Stomach smooth muscle (tissue), 2 donors: ENCODE data around the gene RMI2.

Source experiments
- H3K27ac ChIP-seq: one replicate; pipeline ENCODE4 v1.7.0; 2013; ENCODE audit warnings: mild to moderate bottlenecking, low read length, inconsistent platforms
- H3K27me3 ChIP-seq, 2 donors: one replicate each; pipeline ENCODE4 v1.7.0; 2013; ENCODE audit warnings: low read length in 2 of 2; ENCODE audit not compliant: insufficient read depth in 2 of 2, control insufficient read depth in 1 of 2
- H3K36me3 ChIP-seq, 2 donors: one replicate each; pipeline ENCODE4 v1.7.0; 2013; ENCODE audit warnings: low read length in 2 of 2; ENCODE audit not compliant: control insufficient read depth in 2 of 2, insufficient read depth in 2 of 2
- H3K4me1 ChIP-seq: one replicate; pipeline ENCODE4 v1.7.0; 2013; ENCODE audit warnings: low read length; ENCODE audit not compliant: control insufficient read depth, insufficient read depth
- H3K4me3 ChIP-seq, 2 donors: one replicate each; pipeline ENCODE4 v1.7.0; 2013; ENCODE audit warnings: low read length in 2 of 2
- H3K9ac ChIP-seq, 2 donors: one replicate each; pipeline ENCODE4 v1.7.0; 2013; ENCODE audit warnings: low read length in 2 of 2, mild to moderate bottlenecking in 1 of 2
- H3K9me3 ChIP-seq, 2 donors: one replicate each; pipeline ENCODE4 v1.7.0; 2013; ENCODE audit warnings: low read length in 2 of 2; ENCODE audit not compliant: control insufficient read depth in 2 of 2
- donor health status: healthy.
- donor health status: Pancreatic carcinoma.

Gene RMI2

GRCh38 chr16:11395949-11396240, 50.6 kb downstream of the RMI2 start:
- no peaks in the 10 kb centered on the region for H3K9me3 ChIP-seq
- no peak overlapping the region for H3K27ac ChIP-seq
- H3K4me1 ChIP-seq, result peaks cover 5% of the 10 kb centered on the region
- H3K27me3 ChIP-seq, result peaks cover 2 to 6% of the 10 kb centered on the region in 2 donors
- H3K9ac ChIP-seq, result no peak overlapping the region
- no peak overlapping the region for H3K4me3 ChIP-seq
- H3K36me3 ChIP-seq, result no peaks in the 10 kb centered on the region

DNA sequence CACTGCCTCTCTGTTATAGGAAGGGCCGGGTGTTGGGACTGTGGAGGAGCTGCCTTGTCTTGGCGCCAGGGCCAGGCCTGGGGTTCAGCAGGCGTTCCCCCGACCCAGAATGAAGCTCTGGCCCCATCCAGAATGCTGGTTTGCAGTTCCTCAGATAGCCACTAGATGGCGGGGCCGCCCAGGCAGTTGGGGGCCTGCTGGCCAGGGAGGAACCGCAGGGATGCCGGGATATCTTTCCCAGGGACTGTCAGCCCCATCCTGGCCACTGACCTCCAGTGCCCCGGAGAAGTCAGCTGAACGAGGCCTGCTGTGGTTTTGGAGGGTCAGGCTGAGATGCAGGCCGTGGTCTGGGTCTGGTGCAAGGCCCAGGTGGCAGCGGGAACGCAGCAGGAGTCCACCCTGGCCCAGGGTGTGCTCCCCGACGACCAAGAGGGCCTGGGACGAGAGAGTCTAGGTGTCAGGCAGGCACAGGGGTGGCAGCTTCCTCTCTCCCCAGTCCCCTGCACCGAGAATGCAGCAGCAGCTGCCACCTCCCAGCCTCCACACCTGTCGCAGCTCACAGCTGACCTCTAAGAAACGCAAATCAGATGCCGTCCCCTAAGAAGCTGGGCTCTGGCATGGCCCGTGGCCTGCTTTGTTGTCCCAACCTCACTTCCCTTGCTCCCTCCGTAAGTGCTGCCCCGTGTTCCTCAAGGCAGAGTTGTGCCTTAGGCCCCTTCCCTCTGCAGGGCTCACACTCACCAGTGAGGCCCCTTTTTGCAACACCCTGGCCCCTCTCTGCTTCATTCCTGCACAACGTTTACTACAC, 51.2 kb downstream of the RMI2 start:
- Histone ChIP-seq H3K36me3 (no peaks in the 10 kb centered on the region), H3K27ac (no peak overlapping the region), H3K27me3 (peaks cover 2 to 6% of the 10 kb centered on the region in 2 donors), H3K4me1 (peaks cover 5% of the 10 kb centered on the region), H3K9me3 (no peaks in the 10 kb centered on the region), H3K4me3 (no peak overlapping the region), H3K9ac (peak overlapping the region in 1 of 2 donors; percentile 21)

DNA sequence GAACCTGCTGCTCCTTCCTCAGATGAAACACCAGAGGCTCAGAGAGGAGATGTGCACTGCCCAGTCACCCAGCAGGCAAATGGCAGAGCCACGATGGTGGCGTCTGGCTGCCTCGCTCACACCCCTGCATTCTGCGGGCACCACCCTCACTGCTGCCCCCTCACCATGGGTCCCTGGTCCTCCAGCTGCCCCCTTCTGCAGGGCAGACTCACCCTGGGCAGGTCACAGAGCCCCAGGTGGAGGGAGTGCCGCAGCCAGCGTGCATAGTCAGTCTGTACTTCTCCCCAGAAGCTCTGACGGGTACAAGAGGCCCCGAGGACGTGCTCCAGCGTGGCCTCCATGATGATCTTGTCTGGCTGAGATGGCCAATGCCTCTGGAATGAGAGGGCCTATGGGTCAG, 52.9 kb downstream of the RMI2 start:
- Histone ChIP-seq H3K4me3 (no peak overlapping the region), H3K9me3 (no peaks in the 10 kb centered on the region), H3K27ac (no peak overlapping the region), H3K9ac (no peak overlapping the region), H3K36me3 (no peaks in the 10 kb centered on the region), H3K4me1 (peaks cover 5% of the 10 kb centered on the region), H3K27me3 (peaks cover 2 to 6% of the 10 kb centered on the region in 2 donors)

DNA sequence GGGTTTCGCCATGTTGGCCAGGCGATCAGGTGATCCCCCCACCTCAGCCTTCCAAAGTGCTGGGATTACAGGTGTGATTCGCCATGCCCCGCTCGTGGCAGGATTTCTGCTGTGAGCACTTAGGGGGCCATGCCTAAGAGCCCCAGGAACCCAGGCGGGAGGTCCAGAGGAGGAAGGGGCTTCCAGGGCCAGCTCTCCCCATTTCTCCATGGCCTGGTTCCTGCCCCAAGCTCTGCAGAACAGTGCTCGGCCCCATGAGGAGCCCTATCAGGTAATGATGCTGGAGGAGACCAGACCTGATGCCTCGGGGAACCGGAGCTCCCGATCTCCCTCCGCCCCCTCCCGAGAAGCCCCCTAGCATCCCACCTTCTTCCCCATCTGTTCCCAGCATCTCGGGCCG, 53.6 kb downstream of the RMI2 start:
- Histone ChIP-seq H3K27ac (no peak overlapping the region), H3K36me3 (no peaks in the 10 kb centered on the region), H3K4me1 (peaks cover 5% of the 10 kb centered on the region), H3K27me3 (peaks cover 2 to 6% of the 10 kb centered on the region in 2 donors), H3K9me3 (no peaks in the 10 kb centered on the region), H3K4me3 (no peak overlapping the region), H3K9ac (no peak overlapping the region)

DNA sequence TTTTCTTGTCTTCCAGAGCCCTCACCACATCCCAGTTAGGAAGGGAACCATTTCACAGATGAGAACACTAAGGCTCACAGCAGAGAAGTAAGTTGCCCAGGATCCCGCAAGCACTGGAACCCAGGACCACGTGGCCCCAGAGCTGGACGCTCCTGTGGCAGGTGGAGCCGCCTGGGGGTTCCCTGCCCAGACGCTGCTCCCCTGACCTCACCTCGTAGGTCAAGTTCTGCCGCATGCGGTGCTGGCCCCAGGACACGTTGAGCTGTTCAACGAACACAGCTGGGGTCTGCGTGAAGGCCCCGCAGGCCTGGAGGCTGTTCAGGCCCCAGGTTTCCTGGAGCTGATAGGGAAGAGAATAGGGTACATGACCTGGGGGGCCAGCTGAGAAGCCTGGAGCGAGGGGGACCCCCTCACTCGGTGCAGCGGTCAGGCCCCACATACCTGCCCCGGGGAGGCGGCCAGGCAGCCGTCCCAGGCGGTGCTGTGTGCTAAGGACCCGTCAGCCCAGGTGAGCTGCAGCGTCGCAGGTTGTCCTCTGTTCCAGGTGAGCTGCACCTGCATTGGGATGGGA, 54.1 kb downstream of the RMI2 start:
- H3K36me3 ChIP-seq, result no peaks in the 10 kb centered on the region
- H3K4me1 ChIP-seq, result peaks cover 5% of the 10 kb centered on the region
- H3K4me3 ChIP-seq, result no peak overlapping the region
- H3K27ac ChIP-seq, result no peak overlapping the region
- H3K27me3 ChIP-seq, result peaks cover 2 to 6% of the 10 kb centered on the region in 2 donors
- no peaks in the 10 kb centered on the region for H3K9me3 ChIP-seq
- H3K9ac ChIP-seq, result no peak overlapping the region

DNA sequence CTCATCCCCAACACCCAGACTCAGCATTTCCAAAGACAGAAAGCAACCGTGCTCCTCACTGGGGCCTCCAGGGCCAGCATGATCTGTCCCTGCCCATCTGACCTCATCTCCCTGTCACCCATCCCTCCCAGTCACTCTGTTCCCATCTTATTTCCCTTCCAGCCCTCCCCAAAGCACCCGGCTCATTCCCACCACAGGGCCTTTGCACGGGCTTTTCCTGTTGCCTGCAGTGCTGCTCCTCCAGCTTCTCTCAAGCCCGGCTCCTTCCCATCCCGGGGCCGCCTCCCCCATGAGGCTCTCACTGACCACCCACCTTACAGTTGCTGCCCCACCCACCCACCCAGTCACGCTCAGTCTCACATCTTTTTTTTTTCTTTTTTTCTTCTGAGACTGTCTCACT, 54.8 kb downstream of the RMI2 start:
- Histone ChIP-seq H3K27me3 (peaks cover under 1 to 6% of the 10 kb centered on the region in 2 donors), H3K27ac (no peak overlapping the region), H3K9me3 (no peaks in the 10 kb centered on the region), H3K4me3 (no peak overlapping the region), H3K36me3 (no peaks in the 10 kb centered on the region), H3K4me1 (peaks cover 5% of the 10 kb centered on the region), H3K9ac (no peak overlapping the region)
